Peyer's patch (tissue), 4 donors: Measurements from ENCODE around the gene ARID1B.

Experiments
- CTCF ChIP-seq, 6 experiments: fragments of 450-650 bp in 4 of 6; fragments of 200-600 bp in 2 of 6; sonication (generic) in 1 of 6; IDR thresholded peaks; one replicate each; pipeline ENCODE4 v1.5.1; 2017 to 2019; ENCODE audit warnings: antibody characterized with exemption in 6 of 6, mild to moderate bottlenecking in 3 of 6, moderate library complexity in 1 of 6
- POLR2A ChIP-seq, 2 donors: fragments of 450-650 bp; IDR thresholded peaks; one replicate each; pipeline ENCODE4 v1.5.1; 2017; ENCODE audit warnings: antibody characterized with exemption in 2 of 2, mild to moderate bottlenecking in 2 of 2, moderate library complexity in 2 of 2

DNA sequence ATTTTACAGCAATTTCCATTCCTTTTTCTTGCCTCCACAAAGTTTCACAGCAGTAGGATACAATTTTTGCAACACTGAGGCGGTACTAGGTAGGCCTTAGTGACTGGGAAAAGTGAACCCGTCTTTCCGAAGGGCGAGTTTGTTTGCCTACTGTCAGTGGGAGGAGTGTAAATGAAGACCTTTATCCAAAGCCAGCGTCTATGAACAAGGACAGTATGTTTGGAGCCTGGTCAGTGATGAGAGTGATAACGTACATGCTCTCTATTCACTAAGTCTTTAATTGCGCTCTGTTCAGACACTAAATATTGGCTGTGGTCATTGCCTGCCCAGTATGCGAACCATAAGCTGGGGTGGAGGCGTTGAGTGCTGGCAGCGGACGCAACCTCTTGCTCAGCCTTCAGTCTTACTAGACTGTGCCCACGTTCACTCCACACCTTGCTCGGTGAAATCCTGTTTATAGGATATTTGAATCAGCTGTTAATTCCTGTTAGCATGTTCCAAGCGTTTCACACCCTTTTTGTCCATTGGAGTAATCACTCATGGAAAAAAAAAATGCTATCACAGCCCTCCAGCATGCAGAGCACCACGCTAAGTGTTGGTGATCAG is 400.7 kb downstream of the ARID1B start:
- TF ChIP-seq CTCF (IDR thresholded peaks at IDR 0.05) (no peak), POLR2A (IDR thresholded peaks at IDR 0.05) (no peak)
